Prostate gland (tissue), 2 donors: ENCODE results near the gene CUL1. TPM values are rescaled to one million over a fixed set of nuclear protein-coding genes. Genes with fewer than 3 reads are reported as not detected.
A peak's percentile ranks its signal among the peaks of the same experiment; 100 is the strongest.

Experiments used
- DNase-seq: peaks from one replicate; pipeline ENCODE4 v3.0.0-alpha.2; 2019; ENCODE audit warnings: low spot score
- H3K27ac ChIP-seq, 2 donors: fragments of 200-600 bp; sonication (generic); 2 replicates each; pipeline ENCODE4 v1.5.1; 2017 to 2019
- H3K27me3 ChIP-seq: fragments of 200-600 bp; sonication (generic); replicated peaks from 2 replicates; pipeline ENCODE4 v1.5.1; 2019; ENCODE audit not compliant: insufficient read depth
- H3K36me3 ChIP-seq, 2 donors: fragments of 200-600 bp; sonication (generic); 1 replicate in 1 of 2; 2 replicates in 1 of 2; pipeline versions ENCODE4 v1.5.1 to v1.8.1; 2017 to 2019
- H3K4me1 ChIP-seq: fragments of 200-600 bp; sonication (generic); replicated peaks from 2 replicates; pipeline ENCODE4 v1.5.1; 2019
- H3K4me3 ChIP-seq, 2 donors: fragments of 200-600 bp; sonication (generic); 2 replicates each; pipeline ENCODE4 v1.5.1; 2017 to 2019
- H3K9me3 ChIP-seq: fragments of 200-600 bp; sonication (generic); 2 replicates; pipeline ENCODE4 v1.5.1; 2017
- CTCF ChIP-seq, 4 experiments: fragments of 200-600 bp in 2 of 4; fragments of 450-650 bp in 2 of 4; sonication (generic) in 2 of 4; IDR thresholded peaks; 1 replicate in 3 of 4; 2 replicates in 1 of 4; pipeline ENCODE4 v1.5.1; 2016 to 2019; ENCODE audit warnings: antibody characterized with exemption in 4 of 4, mild to moderate bottlenecking in 2 of 4, moderate library complexity in 2 of 4
- POLR2A ChIP-seq: fragments of 450-650 bp; IDR thresholded peaks from one replicate; pipeline ENCODE4 v1.6.1; 2016; ENCODE audit warnings: antibody characterized with exemption, mild to moderate bottlenecking
- POLR2AphosphoS5 ChIP-seq: sonication (generic); formaldehyde crosslinking; IDR thresholded peaks from one replicate; pipeline ENCODE4 v1.6.1; 2017; ENCODE audit warnings: antibody characterized with exemption
- WGBS: methylation state at CpG from one replicate; pipeline ENCODE4 v1.1.5; 2018; 5-methylcytosine and 5-hydroxymethylcytosine counted together
- intact Hi-C: fragments of 100-400 bp; cut with DNase I; formaldehyde crosslinking; loops from one replicate; pipeline ENCODE4 v1.14.2; 2022
- total RNA-seq, 2 donors: library from RNA; depleted of rRNA; stranded (reverse); fragments of >200 nt; gene quantifications; one replicate each; pipeline ENCODE4 v1.1.0, GENCODE V29; 2016

CUL1 gene
- total RNA-seq, 2 donors from 2014 or later, result 39.0 to 105 TPM

DNA sequence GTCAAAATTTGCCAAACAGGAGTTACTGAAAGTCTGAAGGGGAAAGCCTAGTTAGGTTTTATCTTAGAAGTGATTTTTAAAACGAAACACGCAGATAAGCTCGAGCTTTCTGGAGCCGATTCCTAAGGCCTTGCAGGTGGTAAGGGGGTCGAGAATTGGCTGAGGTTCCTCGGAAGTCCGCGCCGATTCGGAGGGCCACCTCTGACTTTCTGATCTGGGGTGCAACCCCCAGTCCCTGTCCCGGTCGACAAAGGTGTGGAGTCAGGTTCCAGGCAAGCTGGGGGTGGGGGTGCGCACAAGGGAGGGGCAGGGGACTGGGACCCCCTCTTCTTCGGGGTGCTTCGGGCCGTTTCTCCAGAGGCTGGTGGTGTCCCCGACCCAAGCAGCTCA, 701 bp upstream of the CUL1 start:
- under 1% methylated on average over 17 of the region's 17 CpGs for WGBS
- Histone ChIP-seq H3K4me1 (peaks cover 2% of the 10 kb centered on the region), H3K27me3 (no peaks in the 10 kb centered on the region), H3K27ac (peak overlapping the region; percentile 87 to 97), H3K4me3 (peak overlapping the region; percentile 64 to 95), H3K9me3 (no peaks in the 10 kb centered on the region), H3K36me3 (no peaks in the 10 kb centered on the region)
- peak; percentile 34 for DNase-seq
- TF ChIP-seq CTCF (IDR thresholded peaks at IDR 0.05) (no peak), POLR2A (no peak), POLR2AphosphoS5 (no peak)
- intact Hi-C loops, result loop anchor here (5.0 to 10.0 kb wide), 3 partner anchors 187 to 289 kb away; partner anchors contain the start of gene EZH2

DNA sequence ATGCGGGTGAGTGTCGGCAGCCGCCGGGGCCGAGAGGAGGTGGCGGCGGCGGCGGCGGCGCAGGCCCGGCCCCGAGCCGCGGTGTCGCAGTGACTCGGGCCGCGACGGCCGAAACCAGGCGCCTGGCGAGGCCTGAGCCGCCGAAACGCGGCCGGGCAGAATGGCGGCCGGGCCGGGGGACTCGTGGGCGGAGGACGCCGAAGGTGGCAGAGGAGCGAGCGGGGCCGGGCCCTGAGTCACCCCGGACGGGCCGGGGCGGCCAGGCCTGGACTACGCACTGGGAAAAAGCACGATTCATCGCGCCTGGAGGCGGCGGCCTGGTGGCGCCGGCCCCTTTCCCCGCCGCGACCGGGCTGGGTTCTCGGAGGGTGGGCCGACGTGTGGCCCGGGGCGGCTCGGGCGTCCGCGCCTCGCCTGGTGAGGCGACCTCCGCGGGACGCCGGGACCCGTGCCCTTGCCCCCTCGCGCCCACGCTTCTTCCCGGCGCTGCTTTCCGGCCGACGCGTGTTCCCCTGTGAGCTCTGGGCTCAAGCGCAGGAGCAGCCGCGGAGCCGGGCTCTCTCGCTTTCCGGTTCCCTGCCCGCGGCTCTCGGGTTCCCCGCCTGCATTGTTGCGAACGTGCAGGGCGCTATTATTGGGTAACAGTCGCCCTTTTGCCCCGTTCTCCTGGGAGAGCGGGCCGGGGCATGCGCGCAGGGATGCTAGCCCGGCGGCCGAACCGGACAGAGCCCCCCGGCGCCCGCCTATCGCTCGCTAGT, 500 bp downstream of the CUL1 start:
- intact Hi-C loops, result loop anchor here (5.0 to 10.0 kb wide), 3 partner anchors 186 to 288 kb away; partner anchors contain the start of gene EZH2
- H3K9me3 ChIP-seq, result no peaks in the 10 kb centered on the region
- peak; percentile 7 for DNase-seq
- TF ChIP-seq POLR2A (peak; percentile 32), POLR2AphosphoS5 (no peak), CTCF (IDR thresholded peaks at IDR 0.05) (no peak)
- no peaks in the 10 kb centered on the region for H3K27me3 ChIP-seq
- H3K4me3 ChIP-seq, result peak overlapping the region; percentile 64 to 95
- peaks cover 2% of the 10 kb centered on the region for H3K4me1 ChIP-seq
- no peaks in the 10 kb centered on the region for H3K36me3 ChIP-seq
- WGBS, result under 1% methylated on average over 91 of the region's 107 CpGs
- H3K27ac ChIP-seq, result peak overlapping the region; percentile 87 to 97

DNA sequence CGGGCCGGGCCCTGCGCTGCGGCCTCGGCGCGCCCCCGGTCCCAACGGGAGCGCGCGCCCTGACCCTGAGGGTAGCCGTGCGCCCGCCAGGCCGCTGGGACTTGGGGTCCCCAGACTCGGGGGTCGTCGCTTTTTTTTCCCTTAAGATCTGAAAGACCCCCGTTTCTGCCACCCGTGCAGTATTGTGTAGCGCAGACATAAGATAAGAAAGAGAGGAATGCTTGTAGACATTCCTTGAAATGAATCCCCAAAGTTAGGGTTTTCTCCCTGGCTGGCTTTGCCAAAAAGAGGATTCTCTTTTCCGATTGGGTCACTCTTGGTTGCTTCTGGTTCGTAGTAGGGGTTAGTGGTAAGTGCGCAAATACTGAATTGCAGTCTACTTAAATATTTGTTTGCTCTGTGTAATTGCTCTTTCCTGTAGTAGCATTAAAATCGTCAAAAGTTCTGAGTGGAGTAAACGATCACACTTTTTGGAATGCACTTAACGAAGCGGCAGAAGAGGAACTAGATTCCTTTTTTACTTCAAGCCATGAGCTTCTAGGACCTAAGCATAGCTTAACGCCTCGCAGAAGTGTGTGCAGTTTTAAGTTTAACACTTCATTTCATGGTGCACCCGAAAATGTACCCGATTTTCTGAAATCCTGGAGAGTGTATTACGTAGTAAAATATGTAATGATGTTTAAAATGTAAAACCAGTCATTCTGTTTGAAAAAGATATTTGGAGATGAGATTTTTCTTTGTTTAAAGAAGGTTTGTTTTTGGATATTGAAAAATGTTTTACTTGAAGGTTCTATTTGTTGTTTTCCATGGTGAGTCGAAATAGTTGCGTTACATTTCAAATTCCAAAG, 1.3 kb downstream of the CUL1 start:
- under 1% methylated on average over 36 of the region's 36 CpGs for WGBS
- intact Hi-C loops, result loop anchor here (5.0 to 10.0 kb wide), 4 partner anchors 185 to 287 kb away; partner anchors contain the start of gene EZH2
- Histone ChIP-seq H3K36me3 (no peaks in the 10 kb centered on the region), H3K4me1 (peaks cover 2% of the 10 kb centered on the region), H3K4me3 (peak overlapping the region; percentile 64 to 95), H3K9me3 (no peaks in the 10 kb centered on the region), H3K27me3 (no peaks in the 10 kb centered on the region), H3K27ac (peak overlapping the region; percentile 87 to 97)
- no peak for DNase-seq
- no peak for TF ChIP-seq POLR2A
- no peak for TF ChIP-seq POLR2AphosphoS5
- TF ChIP-seq CTCF (IDR thresholded peaks at IDR 0.05), result no peak

GRCh38 chr7:148700661-148701064, 2.0 kb downstream of the CUL1 start:
- no peaks in the 10 kb centered on the region for H3K36me3 ChIP-seq
- TF ChIP-seq POLR2AphosphoS5, result no peak
- peak; percentile 8 for TF ChIP-seq POLR2A
- TF ChIP-seq CTCF (IDR thresholded peaks at IDR 0.05), result no peak
- no peak for DNase-seq
- intact Hi-C loops, result loop anchor here (10.0 kb wide), 1 partner anchor 264 kb away; no protein-coding TSS in a partner anchor
- peaks cover 2% of the 10 kb centered on the region for H3K4me1 ChIP-seq
- peak overlapping the region; percentile 64 to 95 for H3K4me3 ChIP-seq
- no peaks in the 10 kb centered on the region for H3K9me3 ChIP-seq
- peak overlapping the region; percentile 87 to 97 for H3K27ac ChIP-seq
- 21% methylated on average over 3 of the region's 3 CpGs for WGBS
- H3K27me3 ChIP-seq, result no peaks in the 10 kb centered on the region
